A673 (cell line): ENCODE results near the gene CIZ1.

Experiments used
- CTCF ChIP-seq: fragments of 300-800, 200-600 bp; sonication (generic); conservative IDR thresholded peaks from 2 replicates; pipeline ENCODE4 v1.5.1; 2017; ENCODE audit warnings: low read depth, mild to moderate bottlenecking, antibody characterized with exemption, low read length, moderate library complexity, mixed read lengths
- EZH2 ChIP-seq: fragments of 200-600 bp; sonication (generic); IDR thresholded peaks from 2 replicates; pipeline ENCODE4 v1.6.1; 2017; ENCODE audit warnings: borderline replicate concordance, low read depth, mild to moderate bottlenecking, mixed read lengths, antibody characterized with exemption, low read length; ENCODE audit not compliant: poor library complexity, severe bottlenecking

GRCh38 chr9:128145536-128145935 lies 45.8 kb downstream of the CIZ1 start:
- TF ChIP-seq EZH2 (no peak), CTCF (no peak)
